ENCODE measurements around the gene ADAMTS6.

Gene ADAMTS6

GRCh38 chr5:65307931-65308330, 173.8 kb downstream of the ADAMTS6 start:
- DNase-seq (ENCODE audit: insufficient read length, low spot score) (no peak), FAIRE-seq (no peak)
- TF ChIP-seq SPI1 (IDR thresholded peaks at IDR 0.05; ENCODE audit: low read depth, low read length): no peak
- no peak for TF ChIP-seq TAF1 (IDR thresholded peaks at IDR 0.05; ENCODE audit: low read depth, low read length)
- TF ChIP-seq POU2F2 (IDR thresholded peaks at IDR 0.05; ENCODE audit: low read depth, low read length): no peak
- TF ChIP-seq POLR2A (IDR thresholded peaks at IDR 0.05; ENCODE audit: low read depth, low read length): no peak
- TF ChIP-seq POLR2AphosphoS5 (IDR thresholded peaks at IDR 0.05; ENCODE audit: low read depth, low read length): no peak
- TF ChIP-seq PAX5 (IDR thresholded peaks at IDR 0.05; ENCODE audit: insufficient read depth, low read length, severe bottlenecking): no peak

GRCh38 chr5:65307088-65307487, 174.6 kb downstream of the ADAMTS6 start:
- FAIRE-seq (no peak), DNase-seq (ENCODE audit: insufficient read length, low spot score) (no peak)
- TF ChIP-seq POLR2A (IDR thresholded peaks at IDR 0.05; ENCODE audit: low read depth, low read length) (no peak), POU2F2 (IDR thresholded peaks at IDR 0.05; ENCODE audit: low read depth, low read length) (no peak), POLR2AphosphoS5 (IDR thresholded peaks at IDR 0.05; ENCODE audit: low read depth, low read length) (no peak), PAX5 (IDR thresholded peaks at IDR 0.05; ENCODE audit: insufficient read depth, low read length, severe bottlenecking) (no peak), TAF1 (IDR thresholded peaks at IDR 0.05; ENCODE audit: low read depth, low read length) (no peak), SPI1 (IDR thresholded peaks at IDR 0.05; ENCODE audit: low read depth, low read length) (no peak)

DNA sequence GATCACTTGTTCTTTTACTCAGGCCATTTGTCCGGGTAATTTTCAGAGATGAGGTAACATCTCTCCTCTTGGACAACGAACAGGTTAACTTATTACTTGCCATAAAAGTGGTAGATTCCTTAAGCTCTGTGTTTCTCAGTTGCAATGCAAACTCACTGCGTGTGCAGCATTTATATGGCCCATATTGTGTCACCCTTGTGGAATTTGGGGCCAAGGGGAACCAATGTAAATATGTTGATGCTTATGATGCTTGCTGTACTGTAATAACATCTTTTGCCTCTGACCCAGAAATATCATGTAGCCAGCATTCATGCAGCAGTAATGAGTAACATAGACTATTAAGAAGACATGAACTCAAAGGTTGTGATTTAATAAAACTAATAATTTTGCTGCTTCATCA, 175.8 kb downstream of the ADAMTS6 start:
- DNase-seq (ENCODE audit: insufficient read length, low spot score) (no peak), FAIRE-seq (no peak)
- TF ChIP-seq PAX5 (IDR thresholded peaks at IDR 0.05; ENCODE audit: insufficient read depth, low read length, severe bottlenecking) (no peak), POLR2AphosphoS5 (IDR thresholded peaks at IDR 0.05; ENCODE audit: low read depth, low read length) (no peak), POLR2A (IDR thresholded peaks at IDR 0.05; ENCODE audit: low read depth, low read length) (no peak), POU2F2 (IDR thresholded peaks at IDR 0.05; ENCODE audit: low read depth, low read length) (no peak), TAF1 (IDR thresholded peaks at IDR 0.05; ENCODE audit: low read depth, low read length) (no peak), SPI1 (IDR thresholded peaks at IDR 0.05; ENCODE audit: low read depth, low read length) (no peak)

GRCh38 chr5:65299861-65300260, 181.9 kb downstream of the ADAMTS6 start:
- FAIRE-seq (no peak), DNase-seq (ENCODE audit: insufficient read length, low spot score) (no peak)
- no peak for TF ChIP-seq POLR2AphosphoS5 (IDR thresholded peaks at IDR 0.05; ENCODE audit: low read depth, low read length)
- TF ChIP-seq PAX5 (IDR thresholded peaks at IDR 0.05; ENCODE audit: insufficient read depth, low read length, severe bottlenecking): no peak
- no peak for TF ChIP-seq POLR2A (IDR thresholded peaks at IDR 0.05; ENCODE audit: low read depth, low read length)
- no peak for TF ChIP-seq POU2F2 (IDR thresholded peaks at IDR 0.05; ENCODE audit: low read depth, low read length)
- TF ChIP-seq TAF1 (IDR thresholded peaks at IDR 0.05; ENCODE audit: low read depth, low read length): no peak
- no peak for TF ChIP-seq SPI1 (IDR thresholded peaks at IDR 0.05; ENCODE audit: low read depth, low read length)

- TF ChIP-seq SPI1 (IDR thresholded peaks at IDR 0.05; ENCODE audit: low read depth, low read length) (no peak), POLR2AphosphoS5 (IDR thresholded peaks at IDR 0.05; ENCODE audit: low read depth, low read length) (no peak), TAF1 (IDR thresholded peaks at IDR 0.05; ENCODE audit: low read depth, low read length) (no peak), POU2F2 (IDR thresholded peaks at IDR 0.05; ENCODE audit: low read depth, low read length) (no peak), PAX5 (IDR thresholded peaks at IDR 0.05; ENCODE audit: insufficient read depth, low read length, severe bottlenecking) (no peak), POLR2A (IDR thresholded peaks at IDR 0.05; ENCODE audit: low read depth, low read length) (no peak)
- FAIRE-seq (no peak), DNase-seq (ENCODE audit: insufficient read length, low spot score) (no peak)
These were observed 185.7 kb downstream of the ADAMTS6 start for GRCh38 chr5:65296067-65296466.

GRCh38 chr5:65292196-65292595, 189.5 kb downstream of the ADAMTS6 start:
- TF ChIP-seq POLR2A (IDR thresholded peaks at IDR 0.05; ENCODE audit: low read depth, low read length) (no peak), PAX5 (IDR thresholded peaks at IDR 0.05; ENCODE audit: insufficient read depth, low read length, severe bottlenecking) (no peak), SPI1 (IDR thresholded peaks at IDR 0.05; ENCODE audit: low read depth, low read length) (no peak), POU2F2 (IDR thresholded peaks at IDR 0.05; ENCODE audit: low read depth, low read length) (no peak), TAF1 (IDR thresholded peaks at IDR 0.05; ENCODE audit: low read depth, low read length) (no peak), POLR2AphosphoS5 (IDR thresholded peaks at IDR 0.05; ENCODE audit: low read depth, low read length) (no peak)
- no peak for FAIRE-seq
- DNase-seq (ENCODE audit: insufficient read length, low spot score): no peak

DNA sequence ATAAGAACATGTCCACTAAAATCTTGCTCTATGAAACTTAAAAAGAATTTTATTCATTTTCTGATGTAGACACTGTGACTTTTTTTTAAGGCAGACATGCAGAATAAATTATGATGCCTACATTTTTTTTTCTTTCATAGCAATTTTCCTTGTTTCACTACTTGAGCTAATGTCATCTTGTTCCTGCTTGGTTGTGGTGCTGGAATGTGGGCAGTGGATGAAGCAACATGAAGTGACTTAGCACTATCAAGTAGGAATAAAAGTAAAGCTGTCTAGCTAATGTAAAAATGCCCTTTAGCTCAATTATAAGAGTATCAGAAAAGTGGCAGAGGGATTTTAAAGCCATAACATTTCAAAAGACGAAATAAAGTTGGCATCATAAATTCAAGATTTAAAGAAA, 191.0 kb downstream of the ADAMTS6 start:
- no peak for DNase-seq (ENCODE audit: insufficient read length, low spot score)
- TF ChIP-seq POLR2AphosphoS5 (IDR thresholded peaks at IDR 0.05; ENCODE audit: low read depth, low read length) (no peak), POLR2A (IDR thresholded peaks at IDR 0.05; ENCODE audit: low read depth, low read length) (no peak), POU2F2 (IDR thresholded peaks at IDR 0.05; ENCODE audit: low read depth, low read length) (no peak), SPI1 (IDR thresholded peaks at IDR 0.05; ENCODE audit: low read depth, low read length) (no peak), TAF1 (IDR thresholded peaks at IDR 0.05; ENCODE audit: low read depth, low read length) (no peak), PAX5 (IDR thresholded peaks at IDR 0.05; ENCODE audit: insufficient read depth, low read length, severe bottlenecking) (no peak)
- peak; percentile 47 for FAIRE-seq

DNA sequence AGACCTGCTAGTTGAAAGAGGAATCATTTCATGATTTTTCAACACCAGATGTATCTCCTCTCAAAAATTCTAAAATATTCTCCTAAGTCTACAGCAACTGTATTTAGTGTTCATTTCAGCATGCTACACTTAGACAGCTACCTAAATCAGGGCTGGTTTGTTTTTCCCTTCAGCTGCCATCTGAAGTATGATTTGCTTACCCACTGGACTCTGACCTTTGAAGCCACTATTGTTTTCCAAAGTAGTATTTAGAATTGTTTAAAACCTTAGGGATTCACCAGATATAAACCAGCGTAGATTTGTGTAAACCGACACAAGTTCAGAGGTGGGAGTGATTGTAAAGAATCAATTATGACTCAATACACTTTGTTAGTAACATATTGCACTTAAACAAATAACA, 193.1 kb downstream of the ADAMTS6 start:
- TF ChIP-seq POLR2A (IDR thresholded peaks at IDR 0.05; ENCODE audit: low read depth, low read length): no peak
- no peak for TF ChIP-seq SPI1 (IDR thresholded peaks at IDR 0.05; ENCODE audit: low read depth, low read length)
- TF ChIP-seq TAF1 (IDR thresholded peaks at IDR 0.05; ENCODE audit: low read depth, low read length): no peak
- no peak for TF ChIP-seq POU2F2 (IDR thresholded peaks at IDR 0.05; ENCODE audit: low read depth, low read length)
- TF ChIP-seq PAX5 (IDR thresholded peaks at IDR 0.05; ENCODE audit: insufficient read depth, low read length, severe bottlenecking): no peak
- TF ChIP-seq POLR2AphosphoS5 (IDR thresholded peaks at IDR 0.05; ENCODE audit: low read depth, low read length): no peak
- no peak for FAIRE-seq
- DNase-seq (ENCODE audit: insufficient read length, low spot score): no peak

- TF ChIP-seq SPI1 (IDR thresholded peaks at IDR 0.05; ENCODE audit: low read depth, low read length): no peak
- TF ChIP-seq POU2F2 (IDR thresholded peaks at IDR 0.05; ENCODE audit: low read depth, low read length): no peak
- TF ChIP-seq PAX5 (IDR thresholded peaks at IDR 0.05; ENCODE audit: insufficient read depth, low read length, severe bottlenecking): no peak
- TF ChIP-seq POLR2AphosphoS5 (IDR thresholded peaks at IDR 0.05; ENCODE audit: low read depth, low read length): no peak
- TF ChIP-seq TAF1 (IDR thresholded peaks at IDR 0.05; ENCODE audit: low read depth, low read length): no peak
- TF ChIP-seq POLR2A (IDR thresholded peaks at IDR 0.05; ENCODE audit: low read depth, low read length): no peak
- FAIRE-seq (no peak), DNase-seq (ENCODE audit: insufficient read length, low spot score) (no peak)
These were observed 202.1 kb downstream of the ADAMTS6 start for GRCh38 chr5:65279603-65280002.

Data from GM12891 (cell line).